Breast epithelium (tissue), 3 donors: Measurements from ENCODE around the gene GOLGA8R.
"Not testable (repeated sequence)": the region's sequence is repeated elsewhere in the genome, so short reads cannot be mapped to it uniquely, and the experiment has no call there.

Source experiments
- POLR2A ChIP-seq: fragments of 450-650 bp; IDR thresholded peaks from one replicate; pipeline ENCODE4 v1.6.1; 2016; ENCODE audit warnings: antibody characterized with exemption, mild to moderate bottlenecking, moderate library complexity
- POLR2AphosphoS5 ChIP-seq, 3 donors: sonication (generic); formaldehyde crosslinking; IDR thresholded peaks; one replicate each; pipeline ENCODE4 v1.6.1; 2017; ENCODE audit warnings: antibody characterized with exemption in 3 of 3

DNA sequence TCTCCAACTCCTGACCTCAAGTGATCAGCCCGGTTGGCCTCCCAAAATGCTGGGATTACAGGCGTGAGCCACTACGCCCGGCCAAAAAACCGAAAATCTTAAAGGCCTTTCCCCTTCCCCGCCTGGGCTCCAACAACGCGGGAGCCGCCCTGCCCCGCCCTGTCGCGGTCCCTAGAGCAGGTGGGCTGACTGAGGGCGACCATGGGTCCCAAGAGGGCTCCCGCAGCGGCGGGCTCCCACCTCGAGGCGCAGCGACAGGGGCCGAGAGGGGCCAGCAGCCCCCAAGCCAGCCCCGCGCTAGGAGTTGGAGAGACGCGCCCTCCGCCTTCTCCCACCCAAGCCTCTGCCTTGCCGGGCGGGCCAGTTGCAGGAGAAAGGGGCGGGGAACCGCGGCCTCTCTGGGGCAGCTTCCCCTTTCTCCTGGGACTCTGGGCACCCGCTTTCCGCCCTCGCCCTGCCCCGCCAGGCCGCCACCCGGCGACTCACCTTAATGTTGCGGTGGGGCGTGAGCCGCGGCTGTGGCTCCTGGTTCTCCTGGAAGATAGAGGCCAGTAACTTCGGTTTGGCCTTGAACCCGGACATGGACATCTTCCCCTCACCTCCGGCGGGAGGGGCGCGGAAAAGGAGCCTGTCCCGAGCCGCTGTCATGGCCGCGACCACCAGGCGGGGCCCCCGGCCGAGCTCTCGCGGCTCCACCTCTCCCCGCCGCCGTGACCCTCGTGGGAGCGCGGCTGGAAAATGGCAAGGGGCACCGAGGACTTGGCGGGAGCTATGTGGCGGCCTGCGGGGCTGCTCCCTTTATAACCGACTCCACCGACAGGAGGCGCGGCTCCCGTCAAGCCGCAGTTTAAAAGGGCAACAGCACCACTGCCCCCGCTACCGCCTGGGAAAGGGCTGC is 21.0 kb downstream of the GOLGA8R start, which contains the start of gene CHRFAM7A:
- TF ChIP-seq POLR2AphosphoS5 (IDR thresholded peaks at IDR 0.05); POLR2A: not testable (repeated sequence)
